T-helper 1 cell treated with Interleukin-12 subunit alpha and Interleukin-12 subunit beta and Interleukin-4 antibody, amounts not matched to agents 30 μg/mL and 1 μg/mL, for 36 hours (primary cell): ENCODE measurements around the gene CACNB4.

Source experiments
- H3K27ac Mint-ChIP-seq: one replicate; pipeline ENCODE4 v1.8.0; 2021; ENCODE audit warnings: mild to moderate bottlenecking, mixed read lengths
- H3K27me3 Mint-ChIP-seq: one replicate; pipeline ENCODE4 v1.8.0; 2021; ENCODE audit warnings: low read depth, mixed read lengths
- H3K36me3 Mint-ChIP-seq: one replicate; pipeline ENCODE4 v1.8.0; 2021; ENCODE audit warnings: low read depth, mixed read lengths
- H3K4me1 Mint-ChIP-seq: one replicate; pipeline ENCODE4 v1.8.0; 2021; ENCODE audit warnings: low read depth, mixed read lengths
- H3K4me3 Mint-ChIP-seq: one replicate; pipeline ENCODE4 v1.8.0; 2021; ENCODE audit warnings: mild to moderate bottlenecking, moderate library complexity, mixed read lengths
- H3K9me3 Mint-ChIP-seq: one replicate; pipeline ENCODE4 v1.8.0; 2021; ENCODE audit warnings: mixed read lengths

The CACNB4 gene

GRCh38 chr2:152072011-152072410, 26.8 kb downstream of the CACNB4 start:
- Mint-ChIP-seq H3K27ac (no peak overlapping the region), H3K27me3 (no peaks in the 10 kb centered on the region), H3K9me3 (no peaks in the 10 kb centered on the region), H3K4me1 (no peaks in the 10 kb centered on the region), H3K4me3 (no peak overlapping the region), H3K36me3 (no peaks in the 10 kb centered on the region)

DNA sequence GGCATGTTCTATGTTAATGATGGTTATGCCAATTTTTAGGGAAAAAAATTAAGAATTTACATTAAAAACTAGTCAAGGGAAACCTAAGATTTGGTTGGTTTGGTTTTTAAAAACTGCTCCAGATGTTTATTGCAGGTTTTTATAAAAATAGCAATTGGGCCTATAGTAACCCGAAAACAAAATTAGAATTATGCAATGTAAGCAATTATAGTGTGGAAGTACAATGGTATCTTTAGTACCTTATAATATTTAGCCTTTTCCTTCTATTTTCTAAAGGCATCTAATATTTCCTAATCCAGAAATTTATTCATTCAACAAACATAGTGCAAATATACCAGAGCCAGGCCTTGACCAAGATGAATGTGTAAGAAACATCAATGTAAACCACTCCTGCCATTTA, 27.3 kb downstream of the CACNB4 start:
- Mint-ChIP-seq H3K9me3 (no peaks in the 10 kb centered on the region), H3K36me3 (no peaks in the 10 kb centered on the region), H3K4me3 (no peak overlapping the region), H3K27me3 (no peaks in the 10 kb centered on the region), H3K27ac (no peak overlapping the region), H3K4me1 (no peaks in the 10 kb centered on the region)

DNA sequence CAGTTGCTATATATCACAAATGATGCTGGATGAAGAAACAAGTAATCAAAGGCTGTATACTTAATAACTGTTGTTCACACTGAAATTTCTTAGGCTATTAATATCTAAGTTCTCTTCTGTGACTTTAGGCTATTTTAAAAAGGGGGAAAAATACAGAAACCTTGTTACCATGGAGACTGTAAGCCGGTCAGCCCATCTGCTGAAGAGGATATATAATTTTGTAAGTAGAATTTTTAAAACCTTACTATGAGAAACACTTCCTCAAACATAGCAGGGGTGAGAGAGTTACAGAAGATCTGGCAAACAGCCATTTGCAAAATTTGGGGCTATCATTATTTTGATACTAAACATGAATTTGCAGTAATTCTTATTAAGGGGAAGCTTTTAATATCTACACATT, 27.8 kb downstream of the CACNB4 start:
- H3K4me3 Mint-ChIP-seq: no peak overlapping the region

GRCh38 chr2:152068226-152068625, 30.6 kb downstream of the CACNB4 start:
- no peaks in the 10 kb centered on the region for H3K36me3 Mint-ChIP-seq
- no peak overlapping the region for H3K4me3 Mint-ChIP-seq
- no peaks in the 10 kb centered on the region for H3K27me3 Mint-ChIP-seq
- no peak overlapping the region for H3K27ac Mint-ChIP-seq
- no peaks in the 10 kb centered on the region for H3K9me3 Mint-ChIP-seq
- no peaks in the 10 kb centered on the region for H3K4me1 Mint-ChIP-seq

More for the DNA sequence above, 27.8 kb downstream of the CACNB4 start:
- Mint-ChIP-seq H3K36me3 (no peaks in the 10 kb centered on the region), H3K27me3 (no peaks in the 10 kb centered on the region), H3K4me1 (no peaks in the 10 kb centered on the region), H3K27ac (no peak overlapping the region), H3K9me3 (no peaks in the 10 kb centered on the region)

DNA sequence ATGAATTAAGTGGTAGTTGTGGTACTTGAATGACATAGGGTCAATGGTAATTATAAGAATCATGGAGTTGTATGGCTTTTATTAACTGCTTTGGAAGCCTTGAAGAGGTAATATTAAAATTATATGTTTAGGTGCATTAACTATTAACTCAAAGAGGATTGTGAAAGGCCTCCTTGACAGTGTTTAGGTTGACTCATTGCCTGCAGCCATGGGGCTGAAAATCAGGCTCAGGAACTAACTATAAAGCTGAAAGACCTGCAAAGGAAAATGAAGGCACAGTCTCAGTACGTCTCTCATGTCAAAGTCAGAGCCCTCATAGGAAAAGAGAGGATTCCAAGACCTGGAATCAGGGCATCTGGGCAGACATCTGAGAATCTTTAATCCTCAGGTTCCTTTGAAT, 31.0 kb downstream of the CACNB4 start:
- no peak overlapping the region for H3K4me3 Mint-ChIP-seq
- no peaks in the 10 kb centered on the region for H3K9me3 Mint-ChIP-seq
- no peaks in the 10 kb centered on the region for H3K27me3 Mint-ChIP-seq
- no peak overlapping the region for H3K27ac Mint-ChIP-seq
- H3K36me3 Mint-ChIP-seq: no peaks in the 10 kb centered on the region
- no peaks in the 10 kb centered on the region for H3K4me1 Mint-ChIP-seq

DNA sequence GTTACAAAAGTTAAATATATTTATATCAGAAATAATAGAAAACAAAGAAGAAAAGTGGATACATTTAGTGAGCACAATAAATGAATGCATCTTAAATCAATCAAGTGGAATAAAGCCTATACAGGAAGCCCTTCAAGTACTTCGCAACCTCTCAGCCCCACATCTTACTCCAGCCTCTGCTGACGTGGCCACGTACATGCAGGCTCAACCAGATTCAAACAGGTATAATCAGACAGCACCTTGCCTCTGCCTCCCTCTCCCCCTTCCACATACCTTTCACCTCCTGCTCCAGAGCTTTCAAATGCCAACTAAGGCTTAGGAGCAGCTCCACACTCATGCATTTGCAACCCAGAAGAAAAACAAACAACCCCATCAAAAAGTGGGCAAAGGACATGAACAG, 32.9 kb downstream of the CACNB4 start:
- Mint-ChIP-seq H3K4me3 (no peak overlapping the region), H3K4me1 (no peaks in the 10 kb centered on the region), H3K27me3 (peaks cover 5% of the 10 kb centered on the region), H3K27ac (no peak overlapping the region), H3K36me3 (no peaks in the 10 kb centered on the region), H3K9me3 (no peaks in the 10 kb centered on the region)

- H3K36me3 Mint-ChIP-seq: no peaks in the 10 kb centered on the region
- no peaks in the 10 kb centered on the region for H3K4me1 Mint-ChIP-seq
- H3K27ac Mint-ChIP-seq: no peak overlapping the region
- H3K4me3 Mint-ChIP-seq: no peak overlapping the region
- H3K27me3 Mint-ChIP-seq: peaks cover 5% of the 10 kb centered on the region
- no peaks in the 10 kb centered on the region for H3K9me3 Mint-ChIP-seq
Measured at GRCh38 chr2:152064001-152064400, 34.8 kb downstream of the CACNB4 start.

- Mint-ChIP-seq H3K27me3 (peaks cover 5% of the 10 kb centered on the region), H3K4me1 (no peaks in the 10 kb centered on the region), H3K4me3 (no peak overlapping the region), H3K27ac (no peak overlapping the region), H3K36me3 (no peaks in the 10 kb centered on the region), H3K9me3 (peaks cover under 1% of the 10 kb centered on the region)
Measured at GRCh38 chr2:152063325-152063924, 35.4 kb downstream of the CACNB4 start.

GRCh38 chr2:152062125-152063091, 36.4 kb downstream of the CACNB4 start:
- Mint-ChIP-seq H3K4me1 (no peaks in the 10 kb centered on the region), H3K9me3 (peaks cover 5% of the 10 kb centered on the region), H3K36me3 (no peaks in the 10 kb centered on the region), H3K4me3 (no peak overlapping the region), H3K27ac (no peak overlapping the region), H3K27me3 (peaks cover 5% of the 10 kb centered on the region)

- Mint-ChIP-seq H3K36me3 (no peaks in the 10 kb centered on the region), H3K4me3 (no peak overlapping the region), H3K4me1 (no peaks in the 10 kb centered on the region), H3K27me3 (peaks cover 5% of the 10 kb centered on the region), H3K27ac (no peak overlapping the region), H3K9me3 (peaks cover 5% of the 10 kb centered on the region)
Measured at GRCh38 chr2:152061383-152061782, 37.5 kb downstream of the CACNB4 start.

DNA sequence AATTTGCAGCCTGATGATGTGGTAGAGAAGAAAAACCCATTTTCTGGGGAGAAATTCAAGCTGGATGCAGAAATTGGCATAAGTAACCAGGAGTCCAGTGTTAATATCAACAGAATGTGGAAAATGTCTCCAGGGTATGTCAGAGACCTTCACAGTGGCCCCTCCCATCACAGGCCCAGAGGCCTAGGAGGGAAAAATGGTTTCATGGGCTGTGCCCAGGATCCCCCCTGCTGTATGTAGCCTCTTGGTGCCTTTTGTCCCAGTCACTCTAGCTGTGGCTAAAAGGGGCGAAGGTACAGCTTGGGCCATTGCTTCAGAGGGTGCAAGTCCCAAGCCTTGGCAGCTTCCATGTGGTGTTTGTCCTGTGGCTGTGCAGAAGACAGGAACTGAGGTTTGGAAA, 40.2 kb downstream of the CACNB4 start:
- no peaks in the 10 kb centered on the region for H3K4me1 Mint-ChIP-seq

GRCh38 chr2:152056418-152056817, 42.4 kb downstream of the CACNB4 start:
- Mint-ChIP-seq H3K4me1 (no peaks in the 10 kb centered on the region), H3K4me3 (no peak overlapping the region), H3K27ac (no peak overlapping the region), H3K9me3 (peaks cover 5% of the 10 kb centered on the region), H3K36me3 (no peaks in the 10 kb centered on the region), H3K27me3 (no peaks in the 10 kb centered on the region)

More for the DNA sequence above, 40.2 kb downstream of the CACNB4 start:
- Mint-ChIP-seq H3K36me3 (no peaks in the 10 kb centered on the region), H3K4me3 (no peak overlapping the region), H3K27ac (no peak overlapping the region), H3K9me3 (peaks cover 5% of the 10 kb centered on the region), H3K27me3 (peaks cover 5% of the 10 kb centered on the region)

- Mint-ChIP-seq H3K36me3 (no peaks in the 10 kb centered on the region), H3K9me3 (peaks cover 5% of the 10 kb centered on the region), H3K27me3 (no peaks in the 10 kb centered on the region), H3K27ac (no peak overlapping the region), H3K4me1 (no peaks in the 10 kb centered on the region), H3K4me3 (no peak overlapping the region)
Measured at GRCh38 chr2:152055366-152056108, 43.3 kb downstream of the CACNB4 start.

GRCh38 chr2:152054593-152054992, 44.3 kb downstream of the CACNB4 start:
- Mint-ChIP-seq H3K4me3 (no peak overlapping the region), H3K27me3 (peaks cover 3% of the 10 kb centered on the region), H3K27ac (no peak overlapping the region), H3K36me3 (no peaks in the 10 kb centered on the region), H3K9me3 (peaks cover 5% of the 10 kb centered on the region), H3K4me1 (no peaks in the 10 kb centered on the region)
